ENCODE data around the gene TMEM91. TPM values are rescaled to one million over a fixed set of nuclear protein-coding genes. Genes with fewer than 3 reads are reported as not detected.

The TMEM91 gene
- total and polyA plus RNA-seq, 2 of the 4 experiments (the other 2 are of a cell fraction), result 1.4 to 4.8 TPM

DNA sequence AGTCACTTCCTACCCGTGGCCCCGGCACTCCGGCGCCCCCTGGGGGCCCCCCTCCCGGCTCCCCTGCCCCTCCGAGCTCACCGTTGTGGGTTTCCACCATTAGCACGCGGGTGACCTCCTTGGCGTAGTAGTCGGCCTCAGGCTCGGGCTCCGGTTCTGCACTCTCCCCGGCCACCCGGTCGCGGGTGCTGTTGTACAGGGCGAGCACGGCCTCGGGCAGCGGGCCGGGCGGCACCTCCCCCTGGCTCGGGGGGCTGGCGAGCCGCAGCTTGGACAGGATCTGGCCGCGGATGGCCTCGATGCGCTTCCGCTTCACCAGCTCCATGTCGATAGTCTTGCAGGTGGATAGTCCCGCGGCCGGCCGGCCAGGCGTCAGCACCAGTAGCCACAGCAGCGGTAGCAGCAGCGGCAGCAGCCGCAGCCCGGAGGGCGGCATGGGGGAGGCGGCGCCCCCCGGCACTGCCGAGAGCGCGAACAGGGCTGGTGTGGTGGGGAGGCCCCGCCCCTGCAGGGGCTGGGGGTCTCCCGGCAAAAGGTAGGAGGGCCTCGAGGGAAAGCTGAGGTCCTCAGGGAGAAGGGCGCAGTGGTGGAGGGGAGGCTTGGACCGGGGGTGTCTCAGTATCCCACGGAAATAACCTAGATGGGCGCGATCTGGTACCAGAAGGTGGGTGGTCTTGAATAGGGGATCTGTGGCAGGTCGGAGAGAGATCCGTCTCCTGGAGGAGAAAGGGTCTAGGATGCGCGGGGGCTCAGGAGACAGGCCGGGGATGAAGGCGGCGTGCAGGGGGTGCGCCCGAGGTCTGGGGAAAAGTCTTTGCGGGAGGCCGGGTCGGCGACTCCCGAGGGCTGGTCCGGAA lies 23.5 kb upstream of the TMEM91 start:
- H3K27me3 ChIP-seq (ENCODE audit: control insufficient read depth, insufficient read depth, low read length), result no peaks in the 10 kb centered on the region
- in situ Hi-C loops (cut with MboI; ENCODE audit: low sequenced_read_pairs) (no loop called here), intact Hi-C loops (cut with micrococcal nuclease) (loop anchor here (1.0 to 5.0 kb wide), 5 partner anchors 30 to 149 kb away; partner anchors contain the start of genes BCKDHA, CCDC97, EXOSC5 and HNRNPUL1), dilution Hi-C loops (cut with HindIII; ENCODE audit: low sequenced_read_pairs, unreplicated experiment) (no loop called here)
- H3K9me1 ChIP-seq (ENCODE audit: insufficient read depth, low read length), result no peaks in the 10 kb centered on the region
- 0 out of 3 replicates have a peak overlapping the region, but pooled peaks have one; percentile 60 for H2BK15ac ChIP-seq (ENCODE audit: low read depth, low read length)
- peak overlapping the region; percentile 72 for H3K56ac ChIP-seq (ENCODE audit: extremely low read depth, insufficient read depth, low read length)
- peak overlapping the region; percentile 47 for H3K27ac ChIP-seq (ENCODE audit: insufficient read depth, low read length)
- 0% methylated on average over 32 of the region's 71 CpGs; no CpG with 5 or more reads in 1 of the 2 experiments for WGBS, 2 experiments (ENCODE audit: extremely low coverage in 2 of 2, insufficient read length in 1 of 2)
- peak; percentile 44 for DNase-seq
- H2BK120ac ChIP-seq (ENCODE audit: low read depth, low read length), result peak overlapping the region; percentile 63
- H2BK20ac ChIP-seq (ENCODE audit: low read depth, low read length), result no peak overlapping the region
- H3K36me3 ChIP-seq (ENCODE audit: control insufficient read depth, insufficient read depth, low read length), result peaks cover 4% of the 10 kb centered on the region
- H2AFZ ChIP-seq (replicated peaks; ENCODE audit: low read length, poor library complexity), result peak overlapping the region; percentile 91
- H3K4me1 ChIP-seq (ENCODE audit: control insufficient read depth, insufficient read depth, low read length), result no peaks in the 10 kb centered on the region
- CTCF ChIA-PET, result interaction anchor here (0.8 to 1.0 kb wide), 4 partner anchors 12 to 41 kb away, joined by 3 to 4 read pairs (median 3); no protein-coding TSS in a partner anchor
- BruUV-seq (replicated peaks), result no TSS peak
- peak overlapping the region; percentile 86 for H2AK5ac ChIP-seq (ENCODE audit: low read depth, low read length)
- peak; percentile 21 for ATAC-seq (ENCODE audit: low read depth)
- H3K14ac ChIP-seq (replicated peaks; ENCODE audit: low read depth, low read length), result peak overlapping the region; percentile 87
- peak overlapping the region; percentile 71 for H4K91ac ChIP-seq (ENCODE audit: insufficient read depth, low read depth, low read length)
- peak overlapping the region; percentile 98 for H3K4me2 ChIP-seq (ENCODE audit: low read depth, low read length)
- H4K5ac ChIP-seq (ENCODE audit: low read depth, low read length), result no peak overlapping the region
- peak overlapping the region; percentile 94; the same call in 1 of the 2 replicates for H3K23ac ChIP-seq (ENCODE audit: low read depth, low read length)
- peak overlapping the region; percentile 90 for H3K9ac ChIP-seq (ENCODE audit: low read depth, low read length)
- peak overlapping the region; percentile 98 for H2AK9ac ChIP-seq (replicated peaks; ENCODE audit: low read depth, low read length, poor library complexity)
- H3K18ac ChIP-seq (ENCODE audit: low read depth, low read length), result no peak overlapping the region; the same call in 1 of the 2 replicates
- TF ChIP-seq MXI1 (IDR thresholded peaks at IDR 0.05; ENCODE audit: borderline replicate concordance, low read depth, low read length) (0 out of 2 replicates have a peak, but pooled peaks have one; percentile 17), BHLHE40 (IDR thresholded peaks at IDR 0.05; ENCODE audit: low read depth, low read length) (no peak), SMC3 (IDR thresholded peaks at IDR 0.05; ENCODE audit: low read depth, low read length) (0 out of 2 replicates have a peak, but pooled peaks have one; percentile 2), MAZ (IDR thresholded peaks at IDR 0.05; ENCODE audit: borderline replicate concordance, low read depth, low read length) (peak; percentile 67; the same call in 1 of the 2 replicates), RCOR1 (IDR thresholded peaks at IDR 0.05; ENCODE audit: insufficient replicate concordance, low read length) (no peak), RAD21 (IDR thresholded peaks at IDR 0.05; ENCODE audit: low read length) (peak; percentile 31; the same call in 1 of the 2 replicates), CTCF (conservative IDR thresholded peaks at IDR 0.05; ENCODE audit: low read depth, low read length) (peak; percentile 55), POLR2A (IDR thresholded peaks at IDR 0.05; ENCODE audit: low read depth, low read length) (peak; percentile 42), FOS (IDR thresholded peaks at IDR 0.05; ENCODE audit: low read depth, low read length) (no peak)
- H3K4me3 ChIP-seq (ENCODE audit: insufficient read depth, low read depth, low read length), result peak overlapping the region; percentile 76
- POLR2A ChIA-PET (ENCODE audit: unreplicated experiment), result interaction anchor here (0.7 to 1.3 kb wide), 3 partner anchors 11 to 159 kb away, joined by 3 to 5 read pairs (median 3); partner anchors contain the start of gene B9D2
- H4K20me1 ChIP-seq (ENCODE audit: insufficient read depth, low read length), result peaks cover 49% of the 10 kb centered on the region
- peak overlapping the region; percentile 95 for H3K4ac ChIP-seq (ENCODE audit: low read depth, low read length)
- H3K79me1 ChIP-seq (ENCODE audit: low read depth in 1 of 2, low read length in 2 of 2), result peaks cover 19 to 54% of the 10 kb centered on the region in 2 experiments; a peak in 3 of 4 replicates
- H4K8ac ChIP-seq (ENCODE audit: low read depth in 2 of 2, low read length in 2 of 2), result peak overlapping the region; percentile 39 to 72; a peak in 2 of 4 replicates
- peak overlapping the region; percentile 48 for H2BK5ac ChIP-seq (ENCODE audit: low read depth, low read length, poor library complexity, severe bottlenecking)
- H3K9me3 ChIP-seq (ENCODE audit: control insufficient read depth, insufficient read depth, low read length), result no peaks in the 10 kb centered on the region
